HepG2 (cell line): ENCODE data around the gene PHF13. TPM values are rescaled to one million over a fixed set of nuclear protein-coding genes. Genes with fewer than 3 reads are reported as not detected.

Source experiments
- CBX1 ChIP-seq: IDR thresholded peaks from one replicate; pipeline ENCODE4 v1.6.1; 2016; ENCODE audit warnings: antibody characterized with exemption, low read depth
- GFI1 ChIP-seq: sonication (generic); formaldehyde crosslinking; IDR thresholded peaks from 2 replicates; pipeline ENCODE4 v1.5.0; 2020; ENCODE audit warnings: missing genetic modification reagents, mild to moderate bottlenecking, borderline replicate concordance
- HOXA7 ChIP-seq: sonication (generic); formaldehyde crosslinking; IDR thresholded peaks from 2 replicates; pipeline ENCODE4 v1.8.1; 2022; ENCODE audit warnings: mild to moderate bottlenecking, missing genetic modification reagents, moderate library complexity
- IRF2 ChIP-seq: IDR thresholded peaks from 2 replicates; pipeline ENCODE4 v1.6.1; 2018; ENCODE audit warnings: missing genetic modification reagents, missing compliant biosample characterization
- LCORL ChIP-seq, 2 experiments: fragments of 450-650 bp in 1 of 2; sonication (generic) in 1 of 2; formaldehyde crosslinking in 1 of 2; IDR thresholded peaks; 2 replicates each; pipeline versions ENCODE4 v1.5.0 to v1.6.1; 2017 to 2020; ENCODE audit warnings: antibody characterized with exemption in 1 of 2, missing genetic modification reagents in 1 of 2
- SMAD1 ChIP-seq: sonication (generic); formaldehyde crosslinking; IDR thresholded peaks from 2 replicates; pipeline ENCODE4 v1.4.0; 2020; ENCODE audit warnings: missing genetic modification reagents, low read depth, mild to moderate bottlenecking, borderline replicate concordance
- ZHX2 ChIP-seq, 2 experiments: sonication (generic) in 1 of 2; formaldehyde crosslinking in 1 of 2; IDR thresholded peaks; 2 replicates each; pipeline versions ENCODE4 v1.6.1 to v1.9.0; 2014 to 2022; ENCODE audit warnings: antibody characterized with exemption in 1 of 2, borderline replicate concordance in 1 of 2, inconsistent platforms in 1 of 2, low read depth in 1 of 2, missing genetic modification reagents in 1 of 2
- ZNF12 ChIP-seq: sonication (generic); formaldehyde crosslinking; IDR thresholded peaks from 2 replicates; pipeline ENCODE4 v1.5.0; 2020; ENCODE audit warnings: missing genetic modification reagents
- ZNF136 ChIP-seq: sonication (generic); formaldehyde crosslinking; IDR thresholded peaks from 2 replicates; pipeline ENCODE4 v1.8.1; 2022; ENCODE audit warnings: low read depth, mild to moderate bottlenecking, moderate library complexity, missing genetic modification reagents
- ZNF263 ChIP-seq: sonication (generic); formaldehyde crosslinking; IDR thresholded peaks from 2 replicates; pipeline ENCODE4 v1.4.0; 2020; ENCODE audit warnings: missing genetic modification reagents
- ZNF3 ChIP-seq: IDR thresholded peaks from 2 replicates; pipeline ENCODE4 v1.7.0; 2017; ENCODE audit warnings: inconsistent platforms
- ZNF343 ChIP-seq: sonication (generic); formaldehyde crosslinking; IDR thresholded peaks from 2 replicates; pipeline ENCODE4 v1.4.0; 2020; ENCODE audit warnings: mild to moderate bottlenecking, missing genetic modification reagents
- ZNF431 ChIP-seq: sonication (generic); formaldehyde crosslinking; IDR thresholded peaks from 2 replicates; pipeline ENCODE4 v1.9.0; 2022; ENCODE audit warnings: missing genetic modification reagents, low read depth, mild to moderate bottlenecking, borderline replicate concordance
- ZNF441 ChIP-seq: sonication (generic); formaldehyde crosslinking; IDR thresholded peaks from 2 replicates; pipeline ENCODE4 v1.7.0; 2021; ENCODE audit warnings: missing genetic modification reagents, borderline replicate concordance
- ZNF496 ChIP-seq: sonication (generic); formaldehyde crosslinking; IDR thresholded peaks from 2 replicates; pipeline ENCODE4 v1.8.1; 2023; ENCODE audit warnings: mild to moderate bottlenecking, moderate library complexity, missing genetic modification reagents; ENCODE audit not compliant: insufficient replicate concordance
- ZNF580 ChIP-seq: IDR thresholded peaks from 2 replicates; pipeline ENCODE4 v1.6.1; 2016; ENCODE audit warnings: low read depth, borderline replicate concordance
- polyA plus RNA-seq, 8 experiments: library from polyadenylated mRNA; depleted of rRNA in 3 of 8; stranded (reverse) in 7 of 8; unstranded in 1 of 8; fragments of >200 nt; fragmentation: Illumina TruSeq in 4 of 8; extraction: Trizol in 4 of 8; gene quantifications; 2 replicates each; pipeline versions ENCODE4 v1.2.1 to v1.2.3, GENCODE V29; 2011 to 2016; ENCODE audit warnings: low read depth in 4 of 8, missing spikeins in 1 of 8, mixed read lengths in 1 of 8; ENCODE audit not compliant: insufficient read depth in 1 of 8
- total RNA-seq, 5 experiments: library from RNA; depleted of rRNA; stranded (reverse); fragments of >200 nt; fragmentation: Illumina TruSeq; extraction: Trizol; gene quantifications; 2 replicates each; pipeline ENCODE4 v1.2.3, GENCODE V29; 2016; ENCODE audit warnings: low read depth in 1 of 5
- TF ChIP-seq, protein P1 (sequence below): sonication (generic); formaldehyde crosslinking; conservative IDR thresholded peaks from 2 replicates; pipeline ENCODE4 v1.8.1; 2023; ENCODE audit warnings: missing genetic modification reagents
- TF ChIP-seq, protein P2 (sequence below): sonication (generic); formaldehyde crosslinking; IDR thresholded peaks from 2 replicates; pipeline ENCODE4 v1.4.0; 2020; ENCODE audit warnings: missing genetic modification reagents

Gene PHF13
- total and polyA plus RNA-seq, 2 of the 13 experiments (the other 11 are each of a cell fraction or from before 2014, with no cell fraction given): 4.7 to 7.4 TPM

- TF ChIP-seq HOXA7 (CRISPR knock-in tag): no peak
- TF ChIP-seq, protein P1, sequence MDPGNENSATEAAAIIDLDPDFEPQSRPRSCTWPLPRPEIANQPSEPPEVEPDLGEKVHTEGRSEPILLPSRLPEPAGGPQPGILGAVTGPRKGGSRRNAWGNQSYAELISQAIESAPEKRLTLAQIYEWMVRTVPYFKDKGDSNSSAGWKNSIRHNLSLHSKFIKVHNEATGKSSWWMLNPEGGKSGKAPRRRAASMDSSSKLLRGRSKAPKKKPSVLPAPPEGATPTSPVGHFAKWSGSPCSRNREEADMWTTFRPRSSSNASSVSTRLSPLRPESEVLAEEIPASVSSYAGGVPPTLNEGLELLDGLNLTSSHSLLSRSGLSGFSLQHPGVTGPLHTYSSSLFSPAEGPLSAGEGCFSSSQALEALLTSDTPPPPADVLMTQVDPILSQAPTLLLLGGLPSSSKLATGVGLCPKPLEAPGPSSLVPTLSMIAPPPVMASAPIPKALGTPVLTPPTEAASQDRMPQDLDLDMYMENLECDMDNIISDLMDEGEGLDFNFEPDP (CRISPR knock-in tag): no peak
- no peak for TF ChIP-seq IRF2 (CRISPR knock-in tag)
- TF ChIP-seq, protein P2, sequence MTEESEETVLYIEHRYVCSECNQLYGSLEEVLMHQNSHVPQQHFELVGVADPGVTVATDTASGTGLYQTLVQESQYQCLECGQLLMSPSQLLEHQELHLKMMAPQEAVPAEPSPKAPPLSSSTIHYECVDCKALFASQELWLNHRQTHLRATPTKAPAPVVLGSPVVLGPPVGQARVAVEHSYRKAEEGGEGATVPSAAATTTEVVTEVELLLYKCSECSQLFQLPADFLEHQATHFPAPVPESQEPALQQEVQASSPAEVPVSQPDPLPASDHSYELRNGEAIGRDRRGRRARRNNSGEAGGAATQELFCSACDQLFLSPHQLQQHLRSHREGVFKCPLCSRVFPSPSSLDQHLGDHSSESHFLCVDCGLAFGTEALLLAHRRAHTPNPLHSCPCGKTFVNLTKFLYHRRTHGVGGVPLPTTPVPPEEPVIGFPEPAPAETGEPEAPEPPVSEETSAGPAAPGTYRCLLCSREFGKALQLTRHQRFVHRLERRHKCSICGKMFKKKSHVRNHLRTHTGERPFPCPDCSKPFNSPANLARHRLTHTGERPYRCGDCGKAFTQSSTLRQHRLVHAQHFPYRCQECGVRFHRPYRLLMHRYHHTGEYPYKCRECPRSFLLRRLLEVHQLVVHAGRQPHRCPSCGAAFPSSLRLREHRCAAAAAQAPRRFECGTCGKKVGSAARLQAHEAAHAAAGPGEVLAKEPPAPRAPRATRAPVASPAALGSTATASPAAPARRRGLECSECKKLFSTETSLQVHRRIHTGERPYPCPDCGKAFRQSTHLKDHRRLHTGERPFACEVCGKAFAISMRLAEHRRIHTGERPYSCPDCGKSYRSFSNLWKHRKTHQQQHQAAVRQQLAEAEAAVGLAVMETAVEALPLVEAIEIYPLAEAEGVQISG (CRISPR knock-in tag): no peak
- TF ChIP-seq ZNF136 (CRISPR knock-in tag): no peak
- TF ChIP-seq GFI1 (CRISPR knock-in tag): no peak
- TF ChIP-seq ZNF343: no peak; the same call in 1 of the 2 replicates
- no peak for TF ChIP-seq ZNF3
- TF ChIP-seq SMAD1 (CRISPR knock-in tag): no peak
- no peak for TF ChIP-seq ZNF263 (CRISPR knock-in tag)
- no peak for TF ChIP-seq ZNF580 (CRISPR knock-in tag)
- TF ChIP-seq ZHX2 (IDR thresholded peaks at IDR 0.05; ENCODE audit: low read depth): no peak
- no peak for TF ChIP-seq ZHX2 (CRISPR knock-in tag; IDR thresholded peaks at IDR 0.05; ENCODE audit: borderline replicate concordance)
- TF ChIP-seq LCORL (IDR thresholded peaks at IDR 0.05): no peak
- TF ChIP-seq LCORL (CRISPR knock-in tag; IDR thresholded peaks at IDR 0.05): peak; percentile 63; the same call in 1 of the 2 replicates
- TF ChIP-seq ZNF441: no peak
- 0 out of 2 replicates have a peak, but pooled peaks have one; percentile 3 for TF ChIP-seq ZNF431 (CRISPR knock-in tag)
- no peak for TF ChIP-seq CBX1
- no peak for TF ChIP-seq ZNF496 (CRISPR knock-in tag)
- TF ChIP-seq ZNF12 (CRISPR knock-in tag): no peak
Observed at GRCh38 chr1:6601049-6601922, 12.2 kb upstream of the PHF13 start (continued).
